ENCODE results near the gene MAST2. TPM values are rescaled to one million over a fixed set of nuclear protein-coding genes. Genes with fewer than 3 reads are reported as not detected.

MAST2 gene
- total RNA-seq, 5 donors from 2014 or later (not counting 1 experiment from before 2014, with no cell fraction given) = 7.4 to 9.7 (median 7.6) TPM

DNA sequence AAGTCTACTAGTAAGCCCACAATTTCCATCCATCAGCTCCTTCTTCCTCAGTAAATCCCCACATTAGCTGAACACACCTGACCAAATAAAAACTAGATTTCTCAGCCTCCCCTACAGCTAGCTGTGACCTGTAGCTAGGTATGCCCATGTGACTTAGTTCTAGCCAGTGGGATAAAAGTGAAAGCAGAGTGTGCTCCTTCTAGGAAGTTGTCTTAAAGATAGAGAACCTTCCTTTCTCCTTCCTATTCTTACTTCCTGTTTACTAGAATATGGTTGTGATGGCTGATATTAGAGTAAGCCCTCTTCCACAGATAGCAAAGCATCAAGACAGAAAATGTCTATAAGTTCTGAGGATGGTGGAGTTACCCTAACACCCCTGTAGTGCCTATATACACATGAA lies 262.0 kb downstream of the MAST2 start:
- POLR2A ChIA-PET = no interaction called here
- Histone ChIP-seq H3K27me3 (replicated peaks in 1 of 2; ENCODE audit: control insufficient read depth in 2 of 2, extremely low read depth in 1 of 2, insufficient read depth in 2 of 2, low read length in 1 of 2) (no peaks in the 10 kb centered on the region), H3K36me3 (ENCODE audit: control insufficient read depth in 2 of 2, extremely low read depth in 1 of 2, insufficient read depth in 1 of 2, low read length in 1 of 2) (peaks cover 0 to 4% of the 10 kb centered on the region in 2 donors), H3K27ac (ENCODE audit: low read length) (peak overlapping the region; percentile 35), H3K4me1 (ENCODE audit: control insufficient read depth in 1 of 2, extremely low read depth in 1 of 2, insufficient read depth in 2 of 2, low read length in 2 of 2) (peaks cover 0 to 2% of the 10 kb centered on the region in 2 experiments), H3K9me3 (no peaks in the 10 kb centered on the region), H3K4me3 (ENCODE audit: control insufficient read depth in 1 of 2, extremely low read depth in 1 of 2, low read length in 1 of 2) (no peak overlapping the region)
- Mint-ChIP-seq H3K4me1 (peaks cover 25 to 31% (median 28%) of the 10 kb centered on the region in 3 donors), H3K36me3 (no peaks in the 10 kb centered on the region), H3K4me3 (peak overlapping the region; percentile 43 to 51 (median 50)), H3K9me3 (no peaks in the 10 kb centered on the region), H3K27ac (peak overlapping the region; percentile 82 to 89), H3K27me3 (no peaks in the 10 kb centered on the region)
- ATAC-seq (replicated peaks in 1 of 4) = peak; percentile 72 to 93 (median 90)
- DNase-seq = peak in 2 of 35 experiments; percentile 6 to 53
- CTCF ChIA-PET = no interaction called here

DNA sequence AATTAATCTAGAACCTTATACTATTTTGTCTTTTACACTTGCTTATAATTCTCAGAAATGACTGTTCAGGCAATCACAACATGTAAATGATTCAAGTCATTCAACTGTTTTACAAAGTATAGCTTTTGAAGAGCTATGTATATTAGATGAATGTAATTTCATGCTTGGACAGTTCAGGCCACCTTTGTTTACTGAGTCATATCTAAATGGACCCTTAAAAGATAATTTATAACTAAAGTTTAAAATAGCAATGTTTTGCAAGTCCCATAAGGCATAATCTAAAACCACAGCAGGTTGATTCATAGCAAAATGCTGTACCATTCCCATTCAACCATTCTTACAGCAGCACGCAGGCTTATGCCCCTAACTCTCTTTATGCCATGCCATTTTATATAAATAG lies 264.2 kb downstream of the MAST2 start:
- no peaks in the 10 kb centered on the region for H3K36me3 Mint-ChIP-seq
- H3K27me3 Mint-ChIP-seq = no peaks in the 10 kb centered on the region
- no peak overlapping the region for H3K27ac ChIP-seq (ENCODE audit: low read length)
- H3K9me3 ChIP-seq = no peaks in the 10 kb centered on the region
- CTCF ChIA-PET = no interaction called here
- peaks cover 0 to 2% of the 10 kb centered on the region in 2 experiments for H3K4me1 ChIP-seq (ENCODE audit: control insufficient read depth in 1 of 2, extremely low read depth in 1 of 2, insufficient read depth in 2 of 2, low read length in 2 of 2)
- H3K4me3 ChIP-seq (ENCODE audit: control insufficient read depth in 1 of 2, extremely low read depth in 1 of 2, low read length in 1 of 2) = no peak overlapping the region
- no peak for DNase-seq
- WGBS (ENCODE audit: insufficient coverage) = no CpG with 5 or more reads among the region's 1 CpG
- no peak for ATAC-seq (replicated peaks in 1 of 4)
- POLR2A ChIA-PET = no interaction called here
- H3K4me1 Mint-ChIP-seq = peaks cover 21 to 25% (median 23%) of the 10 kb centered on the region in 3 donors
- H3K27me3 ChIP-seq (replicated peaks in 1 of 2; ENCODE audit: control insufficient read depth in 2 of 2, extremely low read depth in 1 of 2, insufficient read depth in 2 of 2, low read length in 1 of 2) = no peaks in the 10 kb centered on the region
- no peak overlapping the region for H3K27ac Mint-ChIP-seq
- no peaks in the 10 kb centered on the region for H3K36me3 ChIP-seq (ENCODE audit: control insufficient read depth in 2 of 2, extremely low read depth in 1 of 2, insufficient read depth in 1 of 2, low read length in 1 of 2)
- H3K9me3 Mint-ChIP-seq = no peaks in the 10 kb centered on the region
- no peak overlapping the region for H3K4me3 Mint-ChIP-seq

DNA sequence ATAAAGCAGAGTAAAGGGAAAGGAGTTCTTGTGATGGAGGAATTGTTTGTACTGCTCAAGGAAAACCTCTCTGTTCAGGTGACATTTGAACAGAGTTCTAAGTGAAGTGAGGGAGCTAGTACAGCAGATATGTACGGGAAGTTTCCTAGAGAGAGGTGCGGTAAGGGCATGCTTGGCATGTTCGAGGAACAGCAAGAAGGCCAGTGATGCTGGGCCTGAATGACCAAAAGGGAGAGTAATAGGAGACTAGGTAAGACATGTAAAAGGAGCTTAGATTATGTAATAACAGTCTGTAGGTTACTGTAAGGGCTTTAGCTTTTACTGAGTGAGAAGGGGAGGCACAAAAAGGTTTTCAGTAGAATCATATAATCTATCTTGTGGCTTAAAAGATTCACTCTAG lies 265.1 kb downstream of the MAST2 start:
- H3K27ac ChIP-seq (ENCODE audit: low read length) = no peak overlapping the region
- H3K4me3 ChIP-seq (ENCODE audit: control insufficient read depth in 1 of 2, extremely low read depth in 1 of 2, low read length in 1 of 2) = no peak overlapping the region
- H3K9me3 Mint-ChIP-seq = no peaks in the 10 kb centered on the region
- H3K27ac Mint-ChIP-seq = no peak overlapping the region
- no peaks in the 10 kb centered on the region for H3K27me3 Mint-ChIP-seq
- ChIA-PET POLR2A (interaction anchor here in 1 of 2 donors (0.6 kb wide), 1 partner anchor 32 kb away, joined by 5 read pairs; no protein-coding TSS in a partner anchor), CTCF (no interaction called here)
- DNase-seq (no peak), ATAC-seq (replicated peaks in 1 of 4) (no peak)
- H3K4me3 Mint-ChIP-seq = no peak overlapping the region
- H3K27me3 ChIP-seq (replicated peaks in 1 of 2; ENCODE audit: control insufficient read depth in 2 of 2, extremely low read depth in 1 of 2, insufficient read depth in 2 of 2, low read length in 1 of 2) = no peaks in the 10 kb centered on the region
- no peaks in the 10 kb centered on the region for H3K36me3 Mint-ChIP-seq
- peaks cover 15 to 18% (median 16%) of the 10 kb centered on the region in 3 donors for H3K4me1 Mint-ChIP-seq
- H3K36me3 ChIP-seq (ENCODE audit: control insufficient read depth in 2 of 2, extremely low read depth in 1 of 2, insufficient read depth in 1 of 2, low read length in 1 of 2) = no peaks in the 10 kb centered on the region
- H3K4me1 ChIP-seq (ENCODE audit: control insufficient read depth in 1 of 2, extremely low read depth in 1 of 2, insufficient read depth in 2 of 2, low read length in 2 of 2) = peaks cover 0 to 2% of the 10 kb centered on the region in 2 experiments
- 93% methylated on average over 3 of the region's 3 CpGs for WGBS (ENCODE audit: insufficient coverage)
- H3K9me3 ChIP-seq = no peaks in the 10 kb centered on the region

DNA sequence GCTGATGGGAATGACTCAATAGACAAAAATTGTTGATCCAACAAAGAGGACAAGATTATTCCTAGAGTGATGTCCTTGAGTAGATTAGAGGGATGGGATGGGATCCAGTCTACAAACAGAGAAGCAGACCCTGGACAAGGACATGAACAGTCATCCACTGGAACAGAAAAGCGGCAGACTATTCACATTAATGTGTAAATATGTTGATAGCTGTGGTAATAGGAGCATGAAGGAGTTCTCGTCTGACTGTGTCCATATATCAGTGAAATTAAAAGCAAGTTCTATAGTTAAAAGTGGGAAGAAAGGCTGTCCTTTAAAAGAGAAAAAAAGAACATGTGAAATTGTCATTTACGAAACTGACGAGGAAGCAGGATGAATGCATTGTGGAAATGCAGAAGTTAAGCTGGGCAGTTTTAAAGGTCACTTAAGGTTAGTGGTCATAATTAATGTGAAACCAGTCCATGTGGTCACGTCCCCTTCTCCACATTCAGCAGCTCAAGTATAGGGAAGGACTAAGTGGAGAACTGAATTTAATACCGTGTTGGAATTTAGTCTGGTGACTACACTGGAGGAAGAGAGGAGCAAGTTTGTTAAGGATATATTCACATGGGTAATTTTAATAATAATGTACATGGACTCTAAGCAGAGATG lies 266.9 kb downstream of the MAST2 start:
- H3K4me3 Mint-ChIP-seq = no peak overlapping the region
- peaks cover 0 to 2% of the 10 kb centered on the region in 2 experiments for H3K4me1 ChIP-seq (ENCODE audit: control insufficient read depth in 1 of 2, extremely low read depth in 1 of 2, insufficient read depth in 2 of 2, low read length in 2 of 2)
- H3K36me3 ChIP-seq (ENCODE audit: control insufficient read depth in 2 of 2, extremely low read depth in 1 of 2, insufficient read depth in 1 of 2, low read length in 1 of 2) = no peaks in the 10 kb centered on the region
- H3K4me1 Mint-ChIP-seq = peaks cover 5 to 7% (median 5%) of the 10 kb centered on the region in 3 donors
- ChIA-PET CTCF (no interaction called here), POLR2A (no interaction called here)
- DNase-seq (no peak), ATAC-seq (replicated peaks in 1 of 4) (no peak)
- no peak overlapping the region for H3K27ac Mint-ChIP-seq
- WGBS (ENCODE audit: insufficient coverage) = 100% methylated on average over 2 of the region's 6 CpGs
- H3K27me3 ChIP-seq (replicated peaks in 1 of 2; ENCODE audit: control insufficient read depth in 2 of 2, extremely low read depth in 1 of 2, insufficient read depth in 2 of 2, low read length in 1 of 2) = no peaks in the 10 kb centered on the region
- H3K27me3 Mint-ChIP-seq = no peaks in the 10 kb centered on the region
- H3K36me3 Mint-ChIP-seq = no peaks in the 10 kb centered on the region
- no peak overlapping the region for H3K4me3 ChIP-seq (ENCODE audit: control insufficient read depth in 1 of 2, extremely low read depth in 1 of 2, low read length in 1 of 2)
- no peak overlapping the region for H3K27ac ChIP-seq (ENCODE audit: low read length)
- H3K9me3 ChIP-seq = no peaks in the 10 kb centered on the region
- H3K9me3 Mint-ChIP-seq = no peaks in the 10 kb centered on the region

DNA sequence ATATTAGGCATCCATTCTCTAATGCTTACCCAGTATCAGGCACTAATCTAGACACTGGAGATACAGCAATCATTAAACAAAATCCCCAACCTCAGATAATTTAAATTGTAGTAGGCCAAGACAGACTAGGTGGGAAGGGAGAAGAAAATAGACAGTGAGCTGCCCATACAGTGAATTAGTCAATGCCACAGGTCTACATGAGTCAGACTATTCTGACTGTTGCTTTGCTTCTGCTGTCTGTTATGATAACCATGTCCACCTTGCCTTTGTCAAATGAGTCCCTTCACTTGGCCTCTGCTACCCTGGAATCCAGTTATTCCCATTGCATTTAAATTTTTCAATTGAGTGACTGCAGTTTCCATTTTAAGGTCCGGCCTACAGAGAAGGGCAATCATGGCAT lies 269.6 kb downstream of the MAST2 start:
- Histone ChIP-seq H3K4me3 (ENCODE audit: control insufficient read depth in 1 of 2, extremely low read depth in 1 of 2, low read length in 1 of 2) (no peak overlapping the region), H3K27me3 (replicated peaks in 1 of 2; ENCODE audit: control insufficient read depth in 2 of 2, extremely low read depth in 1 of 2, insufficient read depth in 2 of 2, low read length in 1 of 2) (no peaks in the 10 kb centered on the region), H3K36me3 (ENCODE audit: control insufficient read depth in 2 of 2, extremely low read depth in 1 of 2, insufficient read depth in 1 of 2, low read length in 1 of 2) (no peaks in the 10 kb centered on the region), H3K4me1 (ENCODE audit: control insufficient read depth in 1 of 2, extremely low read depth in 1 of 2, insufficient read depth in 2 of 2, low read length in 2 of 2) (no peaks in the 10 kb centered on the region), H3K27ac (ENCODE audit: low read length) (no peak overlapping the region), H3K9me3 (no peaks in the 10 kb centered on the region)
- H3K4me3 Mint-ChIP-seq = no peak overlapping the region
- no peak for ATAC-seq (replicated peaks in 1 of 4)
- H3K27me3 Mint-ChIP-seq = no peaks in the 10 kb centered on the region
- H3K27ac Mint-ChIP-seq = no peak overlapping the region
- H3K4me1 Mint-ChIP-seq = no peaks in the 10 kb centered on the region
- 100% methylated on average over 1 of the region's 1 CpG for WGBS (ENCODE audit: insufficient coverage)
- POLR2A ChIA-PET = no interaction called here
- CTCF ChIA-PET = no interaction called here
- no peaks in the 10 kb centered on the region for H3K9me3 Mint-ChIP-seq
- DNase-seq = no peak
- H3K36me3 Mint-ChIP-seq = no peaks in the 10 kb centered on the region

DNA sequence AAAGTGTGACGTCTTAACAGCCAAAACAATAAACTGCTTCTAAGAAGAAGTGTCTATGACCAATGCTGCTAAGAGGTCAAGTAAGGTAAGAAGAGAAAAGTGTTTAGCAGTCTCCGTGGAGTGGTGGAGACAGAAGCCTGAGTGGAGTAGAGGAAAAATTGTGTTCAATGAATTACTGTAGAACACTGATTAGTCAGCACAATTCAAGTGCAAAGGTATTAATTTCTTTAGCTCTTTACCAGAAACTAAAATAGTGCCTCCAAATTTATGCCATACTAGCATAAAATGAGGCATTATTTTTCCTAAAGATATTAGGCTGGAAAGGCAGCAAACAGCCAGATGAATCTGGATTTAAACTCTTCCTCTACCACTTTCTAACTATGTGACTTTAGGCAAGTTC lies 272.9 kb downstream of the MAST2 start:
- Histone ChIP-seq H3K4me3 (ENCODE audit: control insufficient read depth in 1 of 2, extremely low read depth in 1 of 2, low read length in 1 of 2) (no peak overlapping the region), H3K27ac (ENCODE audit: low read length) (no peak overlapping the region), H3K9me3 (no peaks in the 10 kb centered on the region), H3K27me3 (replicated peaks in 1 of 2; ENCODE audit: control insufficient read depth in 2 of 2, extremely low read depth in 1 of 2, insufficient read depth in 2 of 2, low read length in 1 of 2) (no peaks in the 10 kb centered on the region), H3K4me1 (ENCODE audit: control insufficient read depth in 1 of 2, extremely low read depth in 1 of 2, insufficient read depth in 2 of 2, low read length in 2 of 2) (no peaks in the 10 kb centered on the region), H3K36me3 (ENCODE audit: control insufficient read depth in 2 of 2, extremely low read depth in 1 of 2, insufficient read depth in 1 of 2, low read length in 1 of 2) (no peaks in the 10 kb centered on the region)
- WGBS (ENCODE audit: insufficient coverage) = no CpG with 5 or more reads among the region's 2 CpGs
- POLR2A ChIA-PET = no interaction called here
- no peak for DNase-seq
- ATAC-seq (replicated peaks in 1 of 4) = no peak
- Mint-ChIP-seq H3K9me3 (no peaks in the 10 kb centered on the region), H3K4me1 (no peaks in the 10 kb centered on the region), H3K27me3 (no peaks in the 10 kb centered on the region), H3K36me3 (no peaks in the 10 kb centered on the region), H3K4me3 (no peak overlapping the region), H3K27ac (no peak overlapping the region)
- CTCF ChIA-PET = no interaction called here

DNA sequence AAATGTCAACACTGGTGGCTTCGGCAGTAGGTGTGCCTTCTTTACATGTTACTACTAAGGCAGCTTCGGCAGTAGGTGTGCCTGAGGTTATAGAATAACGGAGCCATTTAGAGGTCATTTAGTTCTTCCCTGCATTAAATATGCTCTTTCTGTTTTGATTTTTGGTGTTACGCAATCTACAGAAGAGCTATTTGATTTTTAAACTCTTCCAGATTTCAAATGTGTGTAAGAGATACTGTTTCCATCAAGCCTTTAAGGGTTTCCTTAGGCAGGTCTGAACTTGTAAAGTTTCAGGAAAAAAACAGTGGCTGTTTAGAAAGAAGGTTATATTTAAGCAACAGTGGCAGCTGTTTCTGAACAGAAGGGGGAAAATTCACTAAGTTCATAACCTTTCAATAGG lies 274.2 kb downstream of the MAST2 start:
- no peaks in the 10 kb centered on the region for H3K4me1 ChIP-seq (ENCODE audit: control insufficient read depth in 1 of 2, extremely low read depth in 1 of 2, insufficient read depth in 2 of 2, low read length in 2 of 2)
- H3K27ac Mint-ChIP-seq = no peak overlapping the region
- H3K27me3 Mint-ChIP-seq = peaks cover 0 to 4% of the 10 kb centered on the region in 2 donors
- ATAC-seq (replicated peaks in 1 of 4) (no peak), DNase-seq (no peak)
- WGBS (ENCODE audit: insufficient coverage) = 100% methylated on average over 1 of the region's 4 CpGs
- H3K27ac ChIP-seq (ENCODE audit: low read length) = no peak overlapping the region
- H3K4me3 Mint-ChIP-seq = no peak overlapping the region
- CTCF ChIA-PET = no interaction called here
- H3K4me3 ChIP-seq (ENCODE audit: control insufficient read depth in 1 of 2, extremely low read depth in 1 of 2, low read length in 1 of 2) = no peak overlapping the region
- no peaks in the 10 kb centered on the region for H3K36me3 Mint-ChIP-seq
- POLR2A ChIA-PET = interaction anchor here in 1 of 2 donors (0.7 kb wide), 1 partner anchor 15 kb away, joined by 5 read pairs; no protein-coding TSS in a partner anchor
- H3K36me3 ChIP-seq (ENCODE audit: control insufficient read depth in 2 of 2, extremely low read depth in 1 of 2, insufficient read depth in 1 of 2, low read length in 1 of 2) = no peaks in the 10 kb centered on the region
- H3K27me3 ChIP-seq (replicated peaks in 1 of 2; ENCODE audit: control insufficient read depth in 2 of 2, extremely low read depth in 1 of 2, insufficient read depth in 2 of 2, low read length in 1 of 2) = no peaks in the 10 kb centered on the region
- no peaks in the 10 kb centered on the region for H3K9me3 Mint-ChIP-seq
- H3K9me3 ChIP-seq = no peaks in the 10 kb centered on the region
- no peaks in the 10 kb centered on the region for H3K4me1 Mint-ChIP-seq

Measured in T-cell (primary cell).